Smooth muscle cell (in vitro differentiated cells): ENCODE results near the gene IQCM. TPM values are rescaled to one million over a fixed set of nuclear protein-coding genes. Genes with fewer than 3 reads are reported as not detected.
"Not testable (repeated sequence)": the region's sequence is repeated elsewhere in the genome, so short reads cannot be mapped to it uniquely, and the experiment has no call there.

Experiments used
- DNase-seq: peaks from one replicate; lab custom pipeline; 2025; ENCODE audit not compliant: unreplicated experiment; lab: John Stamatoyannopoulos, UW
- H2AFZ ChIP-seq: fragments of 200-600 bp; sonication (generic); 2 replicates; pipeline ENCODE4 v1.6.0; 2016; ENCODE audit warnings: antibody characterized with exemption, low read depth, mild to moderate bottlenecking
- H3F3A ChIP-seq: fragments of 200-600 bp; sonication (generic); 2 replicates; pipeline ENCODE4 v1.6.0; 2017; ENCODE audit warnings: antibody characterized with exemption, low read depth
- H3K27ac ChIP-seq: fragments of 200-600 bp; sonication (generic); 2 replicates; pipeline ENCODE4 v1.5.1; 2016; ENCODE audit warnings: low read depth, mild to moderate bottlenecking
- H3K27me3 ChIP-seq: fragments of 200-600 bp; sonication (generic); 2 replicates; pipeline ENCODE4 v1.6.1; 2016; ENCODE audit warnings: low read depth, mild to moderate bottlenecking
- H3K36me3 ChIP-seq: fragments of 200-600 bp; sonication (generic); 2 replicates; pipeline ENCODE4 v1.5.1; 2016; ENCODE audit warnings: low read depth
- H3K4me1 ChIP-seq: fragments of 200-600 bp; sonication (generic); 2 replicates; pipeline ENCODE4 v1.5.1; 2016; ENCODE audit warnings: low read depth
- H3K4me2 ChIP-seq: fragments of 200-600 bp; sonication (generic); 2 replicates; pipeline ENCODE4 v1.6.0; 2016; ENCODE audit warnings: mild to moderate bottlenecking
- H3K4me3 ChIP-seq: fragments of 200-600 bp; sonication (generic); 2 replicates; pipeline ENCODE4 v1.5.1; 2016; ENCODE audit warnings: mild to moderate bottlenecking
- H3K79me2 ChIP-seq: fragments of 200-600 bp; sonication (generic); 2 replicates; pipeline ENCODE4 v1.6.0; 2016; ENCODE audit warnings: low read depth, mild to moderate bottlenecking
- H3K9ac ChIP-seq: fragments of 200-600 bp; sonication (generic); 2 replicates; pipeline ENCODE4 v1.6.0; 2016; ENCODE audit warnings: low read depth
- H3K9me3 ChIP-seq: fragments of 200-600 bp; sonication (generic); replicated peaks from 2 replicates; pipeline ENCODE4 v1.5.1; 2016; ENCODE audit warnings: low read depth
- H4K20me1 ChIP-seq: fragments of 200-600 bp; sonication (generic); 2 replicates; pipeline ENCODE4 v1.6.0; 2016; ENCODE audit warnings: low read depth
- CTCF ChIP-seq: fragments of 200-600 bp; sonication (generic); IDR thresholded peaks from 2 replicates; pipeline ENCODE4 v1.5.1; 2017; ENCODE audit warnings: borderline replicate concordance, mild to moderate bottlenecking, antibody characterized with exemption; ENCODE audit not compliant: insufficient read depth, poor library complexity, severe bottlenecking
- WGBS: methylation state at CpG from one replicate; pipeline ENCODE4 v1.1.7; 2016; ENCODE audit warnings: low lambda C conversion rate; 5-methylcytosine and 5-hydroxymethylcytosine counted together
- polyA plus RNA-seq: library from polyadenylated mRNA; unstranded; fragments of >200 nt; fragmentation: Nextera tagmentation; extraction: Ambion mirVana; gene quantifications from 2 replicates; pipeline ENCODE4 v1.2.1, GENCODE V29; 2016
- total RNA-seq: library from RNA; depleted of rRNA; stranded (reverse); fragments of >200 nt; gene quantifications from 2 replicates; pipeline ENCODE4 v1.2.3, GENCODE V29; 2014

Gene IQCM
- total and polyA plus RNA-seq, 2 experiments from 2014 or later, result not detected

GRCh38 chr4:149489321-149489720 is 326.3 kb downstream of the IQCM start:
- 75% methylated on average over 1 of the region's 1 CpG for WGBS
- Histone ChIP-seq H3F3A (no peaks in the 10 kb centered on the region), H3K4me2 (no peak overlapping the region), H3K9ac (no peak overlapping the region), H3K4me1 (no peaks in the 10 kb centered on the region), H3K79me2 (no peaks in the 10 kb centered on the region), H4K20me1 (no peaks in the 10 kb centered on the region), H2AFZ (no peak overlapping the region), H3K27me3 (no peaks in the 10 kb centered on the region), H3K27ac (no peak overlapping the region), H3K36me3 (no peaks in the 10 kb centered on the region), H3K9me3 (no peaks in the 10 kb centered on the region), H3K4me3 (no peak overlapping the region)
- no peak for TF ChIP-seq CTCF
- no peak for DNase-seq

- H3K27me3 ChIP-seq, result no peaks in the 10 kb centered on the region
- no peaks in the 10 kb centered on the region for H3K9me3 ChIP-seq
- H3K4me2 ChIP-seq, result no peak overlapping the region
- DNase-seq, result no peak
- no peak overlapping the region for H3K27ac ChIP-seq
- H3K79me2 ChIP-seq, result no peaks in the 10 kb centered on the region
- H3F3A ChIP-seq, result no peaks in the 10 kb centered on the region
- no peak overlapping the region for H3K4me3 ChIP-seq
- TF ChIP-seq CTCF, result no peak
- H4K20me1 ChIP-seq, result no peaks in the 10 kb centered on the region
- no peak overlapping the region for H2AFZ ChIP-seq
- H3K36me3 ChIP-seq, result no peaks in the 10 kb centered on the region
- no peak overlapping the region for H3K9ac ChIP-seq
- H3K4me1 ChIP-seq, result no peaks in the 10 kb centered on the region
These were observed 328.8 kb downstream of the IQCM start for GRCh38 chr4:149486861-149487260.

- not testable (repeated sequence) for H4K20me1 ChIP-seq, H3K27ac ChIP-seq, H3K4me2 ChIP-seq, H2AFZ ChIP-seq, H3K27me3 ChIP-seq, H3K36me3 ChIP-seq, H3K4me3 ChIP-seq, H3K9me3 ChIP-seq, H3K79me2 ChIP-seq, H3F3A ChIP-seq, H3K9ac ChIP-seq, H3K4me1 ChIP-seq, DNase-seq
- WGBS, result 77% methylated on average over 3 of the region's 3 CpGs
These were observed 347.0 kb downstream of the IQCM start for GRCh38 chr4:149468669-149469068.

GRCh38 chr4:149466446-149466845 is 349.2 kb downstream of the IQCM start:
- Histone ChIP-seq H3K4me1 (no peaks in the 10 kb centered on the region), H3K27ac (no peak overlapping the region), H3K36me3 (no peaks in the 10 kb centered on the region), H3K4me3 (no peak overlapping the region), H3K9ac (no peak overlapping the region), H3F3A (no peaks in the 10 kb centered on the region), H3K27me3 (no peaks in the 10 kb centered on the region), H3K79me2 (no peaks in the 10 kb centered on the region), H4K20me1 (no peaks in the 10 kb centered on the region), H3K4me2 (no peak overlapping the region), H2AFZ (no peak overlapping the region), H3K9me3 (no peaks in the 10 kb centered on the region)
- TF ChIP-seq CTCF, result no peak
- no peak for DNase-seq
